GM12878 (cell line): ENCODE data around the gene NUDT1. TPM values are rescaled to one million over a fixed set of nuclear protein-coding genes. Genes with fewer than 3 reads are reported as not detected.

Experiments
- ATAC-seq: fragments of 200-7000 bp; cut with Tn5 transposase; 3 replicates; pipeline ENCODE4 v1.9.1; 2020; ENCODE audit warnings: mild to moderate bottlenecking, moderate library complexity
- BruUV-seq: library from RNA; stranded (reverse); fragments of 400-500 nt; replicated peaks from 2 replicates; lab custom pipeline; 2021; lab: Mats Ljungman, UMichigan
- CTCF ChIA-PET: fragments of 300-600 bp; sonication (Branson Sonifier 250); formaldehyde crosslinking; extraction: SDS; loops from one replicate; lab custom pipeline; 2021; ENCODE audit warnings: inconsistent platforms; lab: Yijun Ruan, JAX
- POLR2A ChIA-PET: fragments of 350-600 bp; formaldehyde crosslinking; extraction: SDS; loops from one replicate; lab custom pipeline; 2021; ENCODE audit warnings: inconsistent platforms; lab: Charles Lee
- RAD21 ChIA-PET: fragments of 300-600 bp; sonication (Branson Sonifier 250); formaldehyde crosslinking; loops from one replicate; lab custom pipeline; 2023; ENCODE audit warnings: antibody characterized with exemption; ENCODE audit not compliant: unreplicated experiment; lab: Charles Lee
- SMC1A ChIA-PET: fragments of 300-600 bp; sonication (Branson Sonifier 250); formaldehyde crosslinking; loops from one replicate; lab custom pipeline; 2023; ENCODE audit not compliant: unreplicated experiment, uncharacterized antibody; lab: Charles Lee
- DNase-seq: peaks from one replicate; pipeline ENCODE4 v3.0.0-alpha.2; 2011; ENCODE audit warnings: low read depth, low spot score
- FAIRE-seq: peaks from 3 replicates; lab custom pipeline; 2011; peaks lifted over from hg19 to GRCh38; lab: Jason Lieb, UNC
- H2AFZ ChIP-seq: 2 replicates; pipeline ENCODE4 v1.6.0; 2011; ENCODE audit warnings: low read depth, low read length, control low read depth; ENCODE audit not compliant: control insufficient read depth
- H3K27ac ChIP-seq: 2 replicates; pipeline ENCODE4 v1.5.1; 2011; ENCODE audit warnings: control low read depth; ENCODE audit not compliant: control insufficient read depth, insufficient read depth
- H3K27me3 ChIP-seq, 2 experiments: replicated peaks in 1 of 2; 2 replicates each; pipeline versions ENCODE4 v1.6.0 to v1.6.1; 2011; ENCODE audit warnings: low read length in 1 of 2; ENCODE audit not compliant: control insufficient read depth in 2 of 2, insufficient read depth in 2 of 2
- H3K36me3 ChIP-seq, 2 experiments: 2 replicates each; pipeline ENCODE4 v1.5.1; 2011; ENCODE audit warnings: low read length in 1 of 2; ENCODE audit not compliant: control insufficient read depth in 2 of 2, insufficient read depth in 2 of 2
- H3K4me1 ChIP-seq: 2 replicates; pipeline ENCODE4 v1.6.1; 2011; ENCODE audit warnings: mild to moderate bottlenecking, low read length, moderate library complexity, mixed read lengths; ENCODE audit not compliant: control insufficient read depth, insufficient read depth
- H3K4me2 ChIP-seq: 2 replicates; pipeline ENCODE4 v1.6.0; 2011; ENCODE audit warnings: control low read depth; ENCODE audit not compliant: control insufficient read depth, insufficient read depth
- H3K4me3 ChIP-seq: fragments of 200-600 bp; sonication (generic); 2 replicates; pipeline ENCODE4 v1.5.1; 2016
- H3K79me2 ChIP-seq: 2 replicates; pipeline ENCODE4 v1.6.0; 2011; ENCODE audit warnings: low read length; ENCODE audit not compliant: control insufficient read depth, insufficient read depth
- H3K9ac ChIP-seq: 2 replicates; pipeline ENCODE4 v1.8.0; 2011; ENCODE audit warnings: low read length, control low read depth, mixed read lengths; ENCODE audit not compliant: control insufficient read depth, insufficient read depth
- H3K9me3 ChIP-seq: replicated peaks from 3 replicates; pipeline ENCODE4 v1.5.1; 2011; ENCODE audit warnings: mild to moderate bottlenecking, low read length; ENCODE audit not compliant: control insufficient read depth, insufficient read depth
- H4K20me1 ChIP-seq: 2 replicates; pipeline ENCODE4 v1.6.0; 2011; ENCODE audit not compliant: control insufficient read depth, insufficient read depth
- CREM ChIP-seq: IDR thresholded peaks from 2 replicates; pipeline ENCODE4 v1.6.1; 2014; ENCODE audit warnings: antibody characterized with exemption, low read depth
- HDAC6 ChIP-seq: fragments of 200-600 bp; sonication (generic); IDR thresholded peaks from one replicate; pipeline ENCODE4 v1.8.0; 2017; ENCODE audit warnings: antibody characterized with exemption; ENCODE audit not compliant: unreplicated experiment
- IKZF1 ChIP-seq: fragments of 450-650 bp; conservative IDR thresholded peaks from 2 replicates; pipeline ENCODE4 v1.6.1; 2017; ENCODE audit warnings: antibody characterized with exemption, mild to moderate bottlenecking
- PAX5 ChIP-seq: IDR thresholded peaks from 2 replicates; pipeline ENCODE4 v1.6.1; 2011; ENCODE audit warnings: low read depth, low read length, borderline replicate concordance
- PAX8 ChIP-seq: fragments of 450-650 bp; IDR thresholded peaks from 2 replicates; pipeline ENCODE4 v1.6.1; 2017; ENCODE audit warnings: mild to moderate bottlenecking, moderate library complexity
- PML ChIP-seq: IDR thresholded peaks from 2 replicates; pipeline ENCODE4 v1.6.1; 2012; ENCODE audit warnings: low read length, inconsistent platforms
- STAT3 ChIP-seq: IDR thresholded peaks from 2 replicates; pipeline ENCODE4 v1.6.1; 2011; ENCODE audit warnings: low read depth, low read length, improper control_type of control experiment
- TARDBP ChIP-seq: IDR thresholded peaks from 2 replicates; pipeline ENCODE4 v1.6.1; 2016; ENCODE audit warnings: borderline replicate concordance
- ZNF384 ChIP-seq: IDR thresholded peaks from 2 replicates; pipeline ENCODE4 v1.6.1; 2012; ENCODE audit warnings: low read depth, mild to moderate bottlenecking, low read length, improper control_type of control experiment, borderline replicate concordance
- WGBS: methylation state at CpG from one replicate; pipeline ENCODE4 v1.1.6; 2016; ENCODE audit warnings: low lambda C conversion rate; ENCODE audit not compliant: insufficient replicate concordance, insufficient coverage; ENCODE audit errors: missing lambda C conversion rate; 5-methylcytosine and 5-hydroxymethylcytosine counted together
- in situ Hi-C: fragments of 300-500 bp; cut with MboI; formaldehyde crosslinking; loops from 9 replicates; pipeline ENCODE4 v1.14.3; 2018; ENCODE audit warnings: mixed read lengths
- intact Hi-C: fragments of 100-400 bp; cut with micrococcal nuclease; formaldehyde crosslinking; loops from one replicate; pipeline ENCODE4 v1.14.2; 2022; ENCODE audit not compliant: unreplicated experiment
- polyA plus RNA-seq, 11 experiments: library from polyadenylated mRNA; depleted of rRNA in 4 of 11; unstranded in 6 of 11; stranded (reverse) in 5 of 11; fragments of >200 nt; fragmentation: Nextera tagmentation in 4 of 11; fragmentation: Illumina TruSeq in 1 of 11; extraction: Ambion mirVana in 4 of 11; extraction: Trizol in 1 of 11; gene quantifications; 1 replicate in 1 of 11; 2 replicates in 10 of 11; pipeline versions ENCODE4 v1.2.1 to v1.2.3, GENCODE V29; 2011 to 2016; ENCODE audit warnings: inconsistent platforms in 2 of 11, missing spikeins in 2 of 11, low read depth in 1 of 11
- total RNA-seq, 4 experiments: library from RNA; depleted of rRNA in 3 of 4; stranded (reverse); fragments of >200 nt in 3 of 4; fragmentation: Illumina TruSeq in 1 of 4; extraction: Trizol in 1 of 4; gene quantifications; 2 replicates each; pipeline versions ENCODE4 v1.2.1 to v1.2.3, GENCODE V29; 2013 to 2021
- TF ChIP-seq, protein P1 (sequence below): IDR thresholded peaks from 2 replicates; pipeline ENCODE4 v1.6.1; 2012; ENCODE audit warnings: low read depth, low read length, improper control_type of control experiment
- TF ChIP-seq, protein P2 (sequence below): fragments of 450-650 bp; IDR thresholded peaks from 2 replicates; pipeline ENCODE4 v1.6.1; 2016; ENCODE audit warnings: mild to moderate bottlenecking
- TF ChIP-seq, protein P3 (sequence below): IDR thresholded peaks from 2 replicates; pipeline ENCODE4 v1.6.1; 2012; ENCODE audit warnings: low read depth, low read length, improper control_type of control experiment
- TF ChIP-seq, protein P4 (sequence below), 3 experiments: IDR thresholded peaks in 2 of 3; conservative IDR thresholded peaks in 1 of 3; 2 replicates each; pipeline ENCODE4 v1.5.1; 2011; ENCODE audit warnings: low read depth in 3 of 3, low read length in 3 of 3, mild to moderate bottlenecking in 3 of 3, control low read depth in 2 of 3, moderate library complexity in 2 of 3, inconsistent platforms in 1 of 3, mixed read lengths in 1 of 3; ENCODE audit not compliant: control insufficient read depth in 2 of 3, insufficient read depth in 1 of 3; ENCODE audit errors: extremely low read depth in 1 of 3

Gene NUDT1
- total and polyA plus RNA-seq, 10 of the 15 experiments (the other 5 are each of a cell fraction or from before 2014, with no cell fraction given): 7.7 to 122 (median 59.2) TPM

DNA sequence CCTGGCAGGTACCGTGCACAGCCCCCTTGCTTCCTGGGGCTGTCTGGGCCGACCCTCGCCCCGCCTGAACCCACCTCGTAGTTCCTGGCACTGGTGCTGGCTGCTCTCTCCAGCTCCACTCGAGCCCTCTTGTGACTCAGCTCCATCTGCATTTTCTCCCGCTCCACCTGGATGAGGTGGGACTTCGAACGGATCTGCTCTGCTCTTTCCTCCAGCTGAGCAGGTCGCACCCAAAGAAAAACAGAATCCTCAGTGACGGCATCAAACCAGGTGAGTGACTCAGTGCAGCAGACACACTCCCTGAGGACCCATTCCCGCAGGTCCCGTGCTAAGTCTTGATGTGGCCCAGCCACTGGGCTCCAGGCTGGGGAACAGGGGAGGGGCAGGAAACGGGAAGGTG, 16.7 kb upstream of the NUDT1 start:
- H3K36me3 ChIP-seq: peaks cover 14 to 42% of the 10 kb centered on the region in 2 experiments
- no peak for FAIRE-seq

More for the DNA sequence above, 16.7 kb upstream of the NUDT1 start:
- BruUV-seq: no TSS peak
- Histone ChIP-seq H3K4me3 (no peak overlapping the region), H3K27me3 (no peaks in the 10 kb centered on the region), H3K27ac (no peak overlapping the region), H3K4me2 (no peak overlapping the region), H4K20me1 (peaks cover 2% of the 10 kb centered on the region; the same call in 1 of the 2 replicates), H3K79me2 (peaks cover 6% of the 10 kb centered on the region), H3K4me1 (no peaks in the 10 kb centered on the region), H2AFZ (no peak overlapping the region), H3K9me3 (no peaks in the 10 kb centered on the region), H3K9ac (no peak overlapping the region)
- in situ Hi-C loops: no loop called here
- intact Hi-C loops: no loop called here
- DNase-seq (no peak), ATAC-seq (no peak)
- RAD21 ChIA-PET: no interaction called here
- TF ChIP-seq HDAC6 (no peak), PML (no peak), STAT3 (no peak), ZNF384 (no peak), IKZF1 (no peak), CREM (no peak), PAX5 (no peak), PAX8 (no peak), TARDBP (no peak)
- TF ChIP-seq, protein P1, sequence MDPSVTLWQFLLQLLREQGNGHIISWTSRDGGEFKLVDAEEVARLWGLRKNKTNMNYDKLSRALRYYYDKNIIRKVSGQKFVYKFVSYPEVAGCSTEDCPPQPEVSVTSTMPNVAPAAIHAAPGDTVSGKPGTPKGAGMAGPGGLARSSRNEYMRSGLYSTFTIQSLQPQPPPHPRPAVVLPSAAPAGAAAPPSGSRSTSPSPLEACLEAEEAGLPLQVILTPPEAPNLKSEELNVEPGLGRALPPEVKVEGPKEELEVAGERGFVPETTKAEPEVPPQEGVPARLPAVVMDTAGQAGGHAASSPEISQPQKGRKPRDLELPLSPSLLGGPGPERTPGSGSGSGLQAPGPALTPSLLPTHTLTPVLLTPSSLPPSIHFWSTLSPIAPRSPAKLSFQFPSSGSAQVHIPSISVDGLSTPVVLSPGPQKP: no peak
- TF ChIP-seq, protein P2, sequence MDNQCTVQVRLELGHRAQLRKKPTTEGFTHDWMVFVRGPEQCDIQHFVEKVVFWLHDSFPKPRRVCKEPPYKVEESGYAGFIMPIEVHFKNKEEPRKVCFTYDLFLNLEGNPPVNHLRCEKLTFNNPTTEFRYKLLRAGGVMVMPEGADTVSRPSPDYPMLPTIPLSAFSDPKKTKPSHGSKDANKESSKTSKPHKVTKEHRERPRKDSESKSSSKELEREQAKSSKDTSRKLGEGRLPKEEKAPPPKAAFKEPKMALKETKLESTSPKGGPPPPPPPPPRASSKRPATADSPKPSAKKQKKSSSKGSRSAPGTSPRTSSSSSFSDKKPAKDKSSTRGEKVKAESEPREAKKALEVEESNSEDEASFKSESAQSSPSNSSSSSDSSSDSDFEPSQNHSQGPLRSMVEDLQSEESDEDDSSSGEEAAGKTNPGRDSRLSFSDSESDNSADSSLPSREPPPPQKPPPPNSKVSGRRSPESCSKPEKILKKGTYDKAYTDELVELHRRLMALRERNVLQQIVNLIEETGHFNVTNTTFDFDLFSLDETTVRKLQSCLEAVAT: no peak
- TF ChIP-seq, protein P3, sequence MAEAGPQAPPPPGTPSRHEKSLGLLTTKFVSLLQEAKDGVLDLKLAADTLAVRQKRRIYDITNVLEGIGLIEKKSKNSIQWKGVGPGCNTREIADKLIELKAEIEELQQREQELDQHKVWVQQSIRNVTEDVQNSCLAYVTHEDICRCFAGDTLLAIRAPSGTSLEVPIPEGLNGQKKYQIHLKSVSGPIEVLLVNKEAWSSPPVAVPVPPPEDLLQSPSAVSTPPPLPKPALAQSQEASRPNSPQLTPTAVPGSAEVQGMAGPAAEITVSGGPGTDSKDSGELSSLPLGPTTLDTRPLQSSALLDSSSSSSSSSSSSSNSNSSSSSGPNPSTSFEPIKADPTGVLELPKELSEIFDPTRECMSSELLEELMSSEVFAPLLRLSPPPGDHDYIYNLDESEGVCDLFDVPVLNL: no peak
- TF ChIP-seq, protein P4, sequence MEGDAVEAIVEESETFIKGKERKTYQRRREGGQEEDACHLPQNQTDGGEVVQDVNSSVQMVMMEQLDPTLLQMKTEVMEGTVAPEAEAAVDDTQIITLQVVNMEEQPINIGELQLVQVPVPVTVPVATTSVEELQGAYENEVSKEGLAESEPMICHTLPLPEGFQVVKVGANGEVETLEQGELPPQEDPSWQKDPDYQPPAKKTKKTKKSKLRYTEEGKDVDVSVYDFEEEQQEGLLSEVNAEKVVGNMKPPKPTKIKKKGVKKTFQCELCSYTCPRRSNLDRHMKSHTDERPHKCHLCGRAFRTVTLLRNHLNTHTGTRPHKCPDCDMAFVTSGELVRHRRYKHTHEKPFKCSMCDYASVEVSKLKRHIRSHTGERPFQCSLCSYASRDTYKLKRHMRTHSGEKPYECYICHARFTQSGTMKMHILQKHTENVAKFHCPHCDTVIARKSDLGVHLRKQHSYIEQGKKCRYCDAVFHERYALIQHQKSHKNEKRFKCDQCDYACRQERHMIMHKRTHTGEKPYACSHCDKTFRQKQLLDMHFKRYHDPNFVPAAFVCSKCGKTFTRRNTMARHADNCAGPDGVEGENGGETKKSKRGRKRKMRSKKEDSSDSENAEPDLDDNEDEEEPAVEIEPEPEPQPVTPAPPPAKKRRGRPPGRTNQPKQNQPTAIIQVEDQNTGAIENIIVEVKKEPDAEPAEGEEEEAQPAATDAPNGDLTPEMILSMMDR (IDR thresholded peaks at IDR 0.05 in 2 of 3, conservative IDR thresholded peaks at IDR 0.05 in 1 of 3; ENCODE audit: control insufficient read depth in 2 of 3, extremely low read depth in 1 of 3, insufficient read depth in 1 of 3, low read depth in 3 of 3, low read length in 3 of 3): no peak
- SMC1A ChIA-PET: no interaction called here
- CTCF ChIA-PET: no interaction called here
- POLR2A ChIA-PET: no interaction called here
- WGBS: 98% methylated on average over 14 of the region's 14 CpGs
